K562 (cell line): Measurements from ENCODE around the gene ZNF214. TPM values are rescaled to one million over a fixed set of nuclear protein-coding genes. Genes with fewer than 3 reads are reported as not detected.

Experiments
- ATAC-seq: fragments of 200-7000 bp; cut with Tn5 transposase; 3 replicates; pipeline ENCODE4 v1.9.1; 2020; ENCODE audit warnings: moderate library complexity
- BruUV-seq: library from RNA; stranded (reverse); fragments of 400-500 nt; replicated peaks from 2 replicates; lab custom pipeline; 2021; lab: Mats Ljungman, UMichigan
- CTCF ChIA-PET: fragments of 300-600 bp; formaldehyde crosslinking; extraction: SDS; loops from one replicate; lab custom pipeline; 2021; ENCODE audit warnings: low intra/inter-chr PET ratio; lab: Yijun Ruan, JAX
- POLR2A ChIA-PET: fragments of 300-600, 350-650 bp; sonication (Branson Sonifier 250); formaldehyde crosslinking; extraction: SDS; loops from one replicate; lab custom pipeline; 2021; ENCODE audit warnings: antibody characterized with exemption, inconsistent platforms; lab: Yijun Ruan, JAX
- DNase-seq, 4 experiments: peaks; one replicate each; pipeline versions ENCODE4 v3.0.0 to v3.0.0-alpha.2; 2011 to 2018; ENCODE audit warnings: low spot score in 3 of 4, mixed read lengths in 3 of 4; ENCODE audit errors: extremely low read depth in 1 of 4
- FAIRE-seq: peaks from 2 replicates; lab custom pipeline; 2011; peaks lifted over from hg19 to GRCh38; lab: Jason Lieb, UNC
- H2AFZ ChIP-seq: 2 replicates; pipeline ENCODE4 v1.6.0; 2011; ENCODE audit warnings: low read depth, low read length, control low read depth, inconsistent platforms
- H3K27ac ChIP-seq: fragments of 200-600 bp; 3 replicates; pipeline ENCODE4 v1.8.0; 2011; ENCODE audit warnings: low read depth, mild to moderate bottlenecking, control low read depth, inconsistent platforms, low read length, moderate library complexity, mixed read lengths; ENCODE audit errors: extremely low read depth
- H3K27me3 ChIP-seq, 2 experiments: fragments of 300-600 bp in 1 of 2; 2 replicates in 1 of 2; 3 replicates in 1 of 2; pipeline versions ENCODE4 v1.6.0 to v1.8.0; 2011; ENCODE audit warnings: inconsistent platforms in 2 of 2, low read length in 2 of 2, mild to moderate bottlenecking in 1 of 2, mixed read lengths in 1 of 2, moderate library complexity in 1 of 2; ENCODE audit not compliant: control insufficient read depth in 2 of 2, insufficient read depth in 2 of 2
- H3K36me3 ChIP-seq: fragments of 300-600 bp; 3 replicates; pipeline ENCODE4 v1.8.0; 2011; ENCODE audit warnings: mild to moderate bottlenecking, low read length, inconsistent platforms; ENCODE audit not compliant: control insufficient read depth, insufficient read depth
- H3K4me1 ChIP-seq, 2 experiments: fragments of 200-600 bp in 1 of 2; replicated peaks in 1 of 2; 2 replicates in 1 of 2; 3 replicates in 1 of 2; pipeline versions ENCODE4 v1.5.1 to v1.8.0; 2011; ENCODE audit warnings: inconsistent platforms in 2 of 2, low read length in 2 of 2, mild to moderate bottlenecking in 1 of 2, mixed read lengths in 1 of 2, moderate library complexity in 1 of 2; ENCODE audit not compliant: control insufficient read depth in 2 of 2, insufficient read depth in 2 of 2
- H3K4me2 ChIP-seq: 2 replicates; pipeline ENCODE4 v1.6.1; 2011; ENCODE audit warnings: low read length, control low read depth, inconsistent platforms, mixed read lengths; ENCODE audit not compliant: insufficient read depth
- H3K4me3 ChIP-seq: fragments of 200-600 bp; sonication (generic), shearing (Covaris generic); 2 replicates; pipeline ENCODE4 v1.5.1; 2016; ENCODE audit warnings: control low read depth, inconsistent platforms
- H3K79me2 ChIP-seq: fragments of 200-600 bp; 3 replicates; pipeline ENCODE4 v1.8.0; 2011; ENCODE audit warnings: low read length, inconsistent platforms; ENCODE audit not compliant: control insufficient read depth, insufficient read depth
- H3K9ac ChIP-seq, 2 experiments: 2 replicates each; pipeline versions ENCODE4 v1.6.0 to v1.6.1; 2011; ENCODE audit warnings: low read depth in 2 of 2, low read length in 2 of 2, control low read depth in 1 of 2, inconsistent platforms in 1 of 2, mild to moderate bottlenecking in 1 of 2, mixed read lengths in 1 of 2; ENCODE audit not compliant: insufficient read depth in 1 of 2
- H3K9me1 ChIP-seq: one replicate; pipeline ENCODE4 v1.6.0; 2011; ENCODE audit warnings: inconsistent platforms, mild to moderate bottlenecking, low read length, moderate library complexity; ENCODE audit not compliant: control insufficient read depth, insufficient read depth
- H3K9me3 ChIP-seq: replicated peaks from 2 replicates; pipeline ENCODE4 v1.5.1; 2011; ENCODE audit warnings: low read depth, low read length, inconsistent platforms; ENCODE audit not compliant: control insufficient read depth, insufficient read depth
- H4K20me1 ChIP-seq: replicated peaks from 2 replicates; pipeline ENCODE4 v1.6.1; 2011; ENCODE audit warnings: low read length, inconsistent platforms, mixed read lengths; ENCODE audit not compliant: control insufficient read depth, insufficient read depth
- ARID4B ChIP-seq: sonication (generic); formaldehyde crosslinking; IDR thresholded peaks from 2 replicates; pipeline ENCODE4 v1.8.0; 2022; ENCODE audit warnings: mild to moderate bottlenecking, missing genetic modification reagents
- ATF6 ChIP-seq: sonication (generic); formaldehyde crosslinking; IDR thresholded peaks from 2 replicates; pipeline ENCODE4 v1.4.0; 2020; ENCODE audit warnings: mild to moderate bottlenecking, missing genetic modification reagents
- ETS2 ChIP-seq: IDR thresholded peaks from 2 replicates; pipeline ENCODE4 v1.6.1; 2016; ENCODE audit warnings: borderline replicate concordance, missing genetic modification characterization, mild to moderate bottlenecking, moderate library complexity, missing compliant biosample characterization; ENCODE audit not compliant: poor library complexity, severe bottlenecking
- LCOR ChIP-seq: sonication (generic); formaldehyde crosslinking; IDR thresholded peaks from 2 replicates; pipeline ENCODE4 v1.8.0; 2022; ENCODE audit warnings: mild to moderate bottlenecking, missing genetic modification reagents
- NONO ChIP-seq, 2 experiments: fragments of 200-400 bp in 1 of 2; fragments of 450-650 bp in 1 of 2; formaldehyde crosslinking in 1 of 2; IDR thresholded peaks; 2 replicates each; pipeline ENCODE4 v1.6.1; 2017; ENCODE audit warnings: low read depth in 2 of 2, mild to moderate bottlenecking in 2 of 2, moderate library complexity in 2 of 2, low read length in 1 of 2
- NR3C1 ChIP-seq: sonication (generic); formaldehyde crosslinking; IDR thresholded peaks from 2 replicates; pipeline ENCODE4 v1.8.1; 2022; ENCODE audit warnings: missing genetic modification reagents
- PURB ChIP-seq: sonication (generic); formaldehyde crosslinking; IDR thresholded peaks from 2 replicates; pipeline ENCODE4 v1.9.0; 2021; ENCODE audit warnings: low read depth, mild to moderate bottlenecking, missing genetic modification reagents
- RFX5 ChIP-seq: IDR thresholded peaks from 2 replicates; pipeline ENCODE4 v1.6.1; 2011; ENCODE audit warnings: low read depth, mild to moderate bottlenecking, improper control_type of control experiment, low read length
- SIX5 ChIP-seq, 2 experiments: IDR thresholded peaks; 2 replicates each; pipeline ENCODE4 v1.6.1; 2011; ENCODE audit warnings: low read length in 2 of 2, borderline replicate concordance in 1 of 2, low read depth in 1 of 2, mild to moderate bottlenecking in 1 of 2, moderate library complexity in 1 of 2; ENCODE audit not compliant: insufficient read depth in 1 of 2
- TEAD4 ChIP-seq, 2 experiments: sonication (generic) in 1 of 2; formaldehyde crosslinking in 1 of 2; IDR thresholded peaks; 2 replicates each; pipeline versions ENCODE4 v1.6.1 to v1.8.0; 2012 to 2022; ENCODE audit warnings: borderline replicate concordance in 1 of 2, inconsistent platforms in 1 of 2, low read length in 1 of 2, mild to moderate bottlenecking in 1 of 2, missing genetic modification reagents in 1 of 2
- ZNF140 ChIP-seq: fragments of 250-450 bp; sonication (Bioruptor Pico); IDR thresholded peaks from 2 replicates; pipeline ENCODE4 v1.8.0; 2021; ENCODE audit warnings: moderate library complexity, mild to moderate bottlenecking, inconsistent platforms
- ZNF143 ChIP-seq: sonication (generic); formaldehyde crosslinking; IDR thresholded peaks from 2 replicates; pipeline ENCODE4 v1.9.0; 2022; ENCODE audit warnings: mild to moderate bottlenecking, missing genetic modification reagents
- WGBS: fragments of 100-300 bp; shearing (Covaris generic); methylation state at CpG from one replicate; pipeline ENCODE4 v1.1.6; 2016; ENCODE audit warnings: low coverage, mixed read lengths; ENCODE audit not compliant: insufficient coverage; ENCODE audit errors: missing lambda C conversion rate; 5-methylcytosine and 5-hydroxymethylcytosine counted together
- in situ Hi-C: fragments of 300-500 bp; cut with MboI; formaldehyde crosslinking; loops from 4 replicates; pipeline ENCODE4 v1.15.0; 2018; ENCODE audit warnings: inconsistent platforms, mixed read lengths
- intact Hi-C: fragments of 100-400 bp; cut with micrococcal nuclease; formaldehyde crosslinking; loops from 2 replicates; pipeline ENCODE4 v1.14.2; 2022
- polyA plus RNA-seq, 8 experiments: library from polyadenylated mRNA; depleted of rRNA in 4 of 8; stranded (reverse) in 5 of 8; unstranded in 3 of 8; fragments of >200 nt; fragmentation: Nextera tagmentation in 2 of 8; fragmentation: Illumina TruSeq in 1 of 8; extraction: Ambion mirVana in 2 of 8; extraction: Trizol in 1 of 8; gene quantifications; 2 replicates each; pipeline versions ENCODE4 v1.2.1 to v1.2.3, GENCODE V29; 2011 to 2014; ENCODE audit warnings: inconsistent platforms in 1 of 8, missing spikeins in 1 of 8
- total RNA-seq, 7 experiments: library from RNA; depleted of rRNA in 6 of 7; stranded (reverse); fragments of >200 nt in 6 of 7; fragmentation: Illumina TruSeq in 2 of 7; extraction: Trizol in 2 of 7; gene quantifications; 2 replicates each; pipeline versions ENCODE4 v1.2.1 to v1.2.3, GENCODE V29; 2011 to 2021; ENCODE audit warnings: low replicate concordance in 1 of 7

The ZNF214 gene
- total and polyA plus RNA-seq, 9 of the 15 experiments (the other 6 are each of a cell fraction or from before 2014, with no cell fraction given) = 0.06 to 0.41 (median 0.33) TPM; not detected in 1

- Histone ChIP-seq H4K20me1 (no peaks in the 10 kb centered on the region), H3K9me3 (no peaks in the 10 kb centered on the region), H3K9me1 (no peaks in the 10 kb centered on the region), H3K27ac (no peak overlapping the region), H3K79me2 (no peaks in the 10 kb centered on the region), H3K9ac (no peak overlapping the region), H3K27me3 (peaks cover 6 to 12% of the 10 kb centered on the region in 2 experiments; a peak in 4 of 5 replicates), H3K4me3 (no peak overlapping the region), H3K36me3 (no peaks in the 10 kb centered on the region), H3K4me2 (peak overlapping the region; percentile 32; the same call in 1 of the 2 replicates), H2AFZ (no peak overlapping the region), H3K4me1 (no peaks in the 10 kb centered on the region)
- CTCF ChIA-PET = no interaction called here
- WGBS = 13% methylated on average over 11 of the region's 11 CpGs
- no peak; the same call in 2 of the 3 replicates for ATAC-seq
- FAIRE-seq = no peak
- intact Hi-C loops (no loop called here), in situ Hi-C loops (no loop called here)
- DNase-seq = no peak
- BruUV-seq = no TSS peak
- POLR2A ChIA-PET = interaction anchor here (1.1 kb wide), 1 partner anchor 15 kb away, joined by 3 read pairs; no protein-coding TSS in a partner anchor
- no peak for TF ChIP-seq RFX5
- no peak for TF ChIP-seq ZNF143 (CRISPR knock-in tag)
- TF ChIP-seq ATF6 (CRISPR knock-in tag) = no peak
- TF ChIP-seq ETS2 (tag) = no peak
- no peak for TF ChIP-seq NONO (IDR thresholded peaks at IDR 0.05; ENCODE audit: low read depth in 2 of 2, low read length in 1 of 2)
- TF ChIP-seq TEAD4 (IDR thresholded peaks at IDR 0.05; ENCODE audit: low read length) = no peak
- TF ChIP-seq TEAD4 (CRISPR knock-in tag; IDR thresholded peaks at IDR 0.05; ENCODE audit: borderline replicate concordance) = no peak
- no peak for TF ChIP-seq LCOR (CRISPR knock-in tag)
- TF ChIP-seq NR3C1 = no peak
- no peak for TF ChIP-seq ARID4B (CRISPR knock-in tag)
- TF ChIP-seq SIX5 (IDR thresholded peaks at IDR 0.05; ENCODE audit: borderline replicate concordance in 1 of 2, insufficient read depth in 1 of 2, low read depth in 1 of 2, low read length in 2 of 2) = no peak
- no peak for TF ChIP-seq PURB (CRISPR knock-in tag)
- no peak for TF ChIP-seq ZNF140
These were observed 11.3 kb upstream of the ZNF214 start for GRCh38 chr11:7031471-7031871.
